ENCODE measurements around the gene EXTL1. TPM values are rescaled to one million over a fixed set of nuclear protein-coding genes. Genes with fewer than 3 reads are reported as not detected.

Gene EXTL1
- total RNA-seq, 1 experiment from 2014 or later, result 1.0 TPM

GRCh38 chr1:25997828-25998761 lies 23.5 kb upstream of the EXTL1 start, which contains the start of gene PAFAH2:
PAFAH2 (minus strand) TSS chr1:25998063; CDS start chr1:25990816, 7,247 bp downstream.
- DNase-seq (ENCODE audit: low read depth), result peak; percentile 99

- DNase-seq (ENCODE audit: low read depth), result no peak
Observed at GRCh38 chr1:25999041-25999800, 22.4 kb upstream of the EXTL1 start.

- no peak for DNase-seq (ENCODE audit: low read depth)
Observed at GRCh38 chr1:26003262-26003661, 18.3 kb upstream of the EXTL1 start.

- no peak for DNase-seq (ENCODE audit: low read depth)
Observed at GRCh38 chr1:26003756-26004155, 17.8 kb upstream of the EXTL1 start.

- DNase-seq (ENCODE audit: low read depth), result no peak
Observed at GRCh38 chr1:26005434-26006105, 16.0 kb upstream of the EXTL1 start.

GRCh38 chr1:26006710-26007109 lies 14.9 kb upstream of the EXTL1 start:
- DNase-seq (ENCODE audit: low read depth), result no peak

GRCh38 chr1:26009796-26010447 lies 11.7 kb upstream of the EXTL1 start:
- DNase-seq (ENCODE audit: low read depth), result no peak

- DNase-seq (ENCODE audit: low read depth), result no peak
Observed at GRCh38 chr1:26010825-26011224, 10.8 kb upstream of the EXTL1 start.

DNA sequence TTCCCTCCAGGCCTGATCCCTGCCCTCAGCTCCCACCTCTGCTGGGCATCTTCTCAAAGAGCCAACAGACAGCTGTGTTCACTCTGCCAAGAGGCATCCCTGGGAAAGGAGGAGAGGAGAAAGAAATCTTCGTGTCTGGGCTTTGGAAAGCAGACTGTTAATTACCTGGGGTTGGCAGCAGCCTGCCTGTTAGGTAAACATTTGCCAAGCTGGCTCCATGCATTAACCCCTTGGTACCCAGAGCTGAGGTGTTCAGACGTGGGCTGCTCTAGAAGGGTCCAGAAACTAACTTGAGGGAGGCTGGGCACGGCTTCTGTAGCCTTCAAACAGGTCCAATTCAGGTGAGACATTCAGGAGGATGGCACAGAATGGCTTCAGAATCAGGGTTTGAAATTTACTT lies 8.7 kb upstream of the EXTL1 start:
- DNase-seq (ENCODE audit: low read depth), result no peak

GRCh38 chr1:26014179-26014578 lies 7.4 kb upstream of the EXTL1 start:
- DNase-seq (ENCODE audit: low read depth), result no peak

DNA sequence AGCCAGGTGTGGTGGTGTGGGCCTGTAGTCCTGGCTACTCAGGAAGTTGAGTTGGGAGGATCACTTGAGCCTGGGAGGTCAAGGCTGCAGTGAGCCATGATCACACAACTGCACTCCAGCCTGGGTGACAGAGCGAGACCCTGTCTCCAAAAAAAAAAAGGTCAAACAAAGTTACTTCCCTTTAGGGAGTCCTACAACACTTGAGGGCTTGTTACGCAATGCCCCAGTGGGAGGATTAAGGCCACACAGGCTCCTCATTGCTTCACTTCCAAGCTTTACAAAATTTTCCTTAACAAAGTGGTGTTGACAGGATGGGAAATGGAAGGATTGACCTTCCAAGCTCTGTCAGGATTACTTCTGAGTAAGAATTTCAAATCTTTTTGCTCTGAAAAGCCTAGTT lies 6.2 kb upstream of the EXTL1 start:
- peak; percentile 50 for DNase-seq (ENCODE audit: low read depth)

DNA sequence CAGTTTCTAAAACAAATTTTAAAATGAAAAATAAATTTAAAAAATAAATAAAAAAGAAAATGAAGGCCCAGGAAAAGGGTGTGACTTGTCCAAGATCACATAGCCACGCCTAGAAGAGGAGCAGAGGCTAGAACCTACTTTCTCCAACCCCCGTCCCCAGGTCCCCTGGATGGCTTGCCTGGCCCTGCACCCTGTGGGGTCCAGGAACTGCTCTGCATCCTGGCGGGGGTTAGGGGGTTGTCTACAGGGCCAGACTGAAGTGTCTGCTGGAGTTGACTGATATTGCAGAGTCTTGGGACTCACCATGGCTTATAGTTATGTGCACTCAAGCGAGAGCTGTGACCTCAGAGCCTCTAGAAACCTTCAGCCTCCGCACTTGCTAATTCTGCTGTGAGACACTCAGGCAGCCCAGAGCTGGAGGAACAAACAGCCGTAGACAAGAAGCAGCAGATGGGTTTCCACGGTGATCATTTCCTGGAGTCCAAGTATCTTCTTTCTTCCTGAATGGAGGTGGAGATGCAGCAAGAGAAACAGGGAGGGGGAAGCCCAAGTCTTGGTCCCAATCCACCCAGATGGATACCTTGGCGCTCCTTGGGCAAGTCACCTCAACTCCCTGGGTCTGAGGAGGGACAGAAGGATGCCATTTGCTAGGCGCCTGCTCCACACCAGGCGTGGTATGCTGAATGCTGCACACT lies 5.2 kb upstream of the EXTL1 start:
- peak; percentile 47 for DNase-seq (ENCODE audit: low read depth)

DNA sequence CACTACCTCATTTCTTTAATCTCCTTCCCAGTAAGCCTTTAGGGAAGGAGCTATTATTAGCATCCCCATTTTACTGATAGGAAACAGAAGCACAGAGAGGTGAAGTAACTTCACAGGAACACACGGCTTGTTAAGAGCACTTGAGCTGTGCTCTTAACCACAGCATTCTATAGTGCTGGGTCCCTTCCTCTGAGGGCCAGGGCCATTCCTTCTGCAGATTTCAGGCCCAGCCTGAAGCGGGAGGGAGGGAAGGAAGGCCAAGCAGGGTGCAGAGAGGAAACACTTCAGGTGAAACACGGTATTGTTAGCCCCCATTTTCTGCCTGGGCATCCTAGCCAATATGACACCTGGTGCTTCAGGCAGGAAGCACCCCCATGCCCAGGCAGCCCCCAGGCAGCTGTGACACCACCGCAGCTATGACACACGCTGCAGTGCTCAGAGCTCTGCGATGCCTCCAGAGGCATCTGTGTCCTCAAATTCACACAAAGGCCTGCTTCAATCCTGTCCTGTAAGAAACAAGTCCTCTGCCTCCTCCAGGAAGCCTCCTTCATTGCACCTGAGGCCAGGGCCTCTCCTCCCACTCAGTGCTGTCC lies 4.5 kb upstream of the EXTL1 start:
- DNase-seq (ENCODE audit: low read depth), result no peak

DNA sequence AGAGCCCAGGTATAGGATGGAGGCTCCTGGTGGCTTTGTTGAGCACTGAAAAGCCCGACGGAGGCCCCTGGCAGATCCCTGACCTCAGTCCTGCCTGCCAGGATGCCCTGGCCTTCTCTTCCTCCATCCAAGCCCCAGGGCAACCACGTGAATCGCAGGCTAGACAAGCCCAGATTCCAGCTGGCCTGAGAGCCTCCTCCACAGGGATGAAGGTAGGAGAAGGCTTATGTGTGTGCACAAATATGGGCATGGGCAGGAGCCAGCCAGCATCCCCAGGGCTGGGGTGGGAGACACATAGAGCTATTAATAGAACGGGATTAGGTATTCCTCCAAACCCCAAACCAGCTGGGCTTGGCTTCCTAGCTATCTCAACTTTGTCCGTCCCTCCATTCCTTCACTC lies 4.0 kb upstream of the EXTL1 start:
- peak; percentile 37 for DNase-seq (ENCODE audit: low read depth)

- DNase-seq (ENCODE audit: low read depth), result peak; percentile 58
Observed at GRCh38 chr1:26019641-26020315, 1.8 kb upstream of the EXTL1 start.

GRCh38 chr1:26020330-26020768 lies 1.2 kb upstream of the EXTL1 start:
- DNase-seq (ENCODE audit: low read depth), result no peak

DNA sequence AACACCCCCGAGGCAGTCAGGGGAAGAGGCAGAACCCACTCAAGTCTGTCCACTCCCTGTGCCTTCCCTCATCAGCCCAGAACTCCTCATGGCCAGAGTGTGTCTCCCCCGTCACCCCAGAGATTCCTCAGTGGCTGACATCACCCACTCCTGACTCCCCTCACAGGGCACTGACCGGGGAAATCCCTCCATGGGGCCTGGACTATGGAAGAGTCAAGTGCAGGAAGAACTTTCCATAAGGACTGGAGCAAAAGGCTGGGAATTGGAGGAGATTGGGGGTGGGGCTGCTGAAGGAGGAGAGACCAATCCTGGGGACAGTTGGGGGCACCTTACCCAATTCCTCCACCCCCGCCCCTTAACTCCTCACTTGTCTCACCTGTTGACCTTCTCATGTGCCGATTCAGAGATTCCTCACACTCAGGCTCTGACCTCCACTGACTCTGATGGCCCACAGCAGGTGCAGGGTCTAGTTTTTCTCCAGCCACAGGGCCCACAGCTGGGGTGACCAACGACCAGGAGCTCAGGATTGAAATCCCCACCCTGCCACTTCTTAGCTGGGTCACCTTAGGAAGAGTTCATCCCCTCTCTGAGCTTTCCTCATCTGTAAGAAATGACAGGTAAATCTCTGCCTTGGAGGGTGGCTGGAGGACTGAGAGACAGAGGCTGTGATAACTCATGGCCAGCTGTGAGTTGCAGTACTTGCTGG lies 481 bp upstream of the EXTL1 start:
- DNase-seq (ENCODE audit: low read depth), result peak; percentile 32

GRCh38 chr1:26022404-26022779 lies 817 bp downstream of the EXTL1 start:
- no peak for DNase-seq (ENCODE audit: low read depth)

DNA sequence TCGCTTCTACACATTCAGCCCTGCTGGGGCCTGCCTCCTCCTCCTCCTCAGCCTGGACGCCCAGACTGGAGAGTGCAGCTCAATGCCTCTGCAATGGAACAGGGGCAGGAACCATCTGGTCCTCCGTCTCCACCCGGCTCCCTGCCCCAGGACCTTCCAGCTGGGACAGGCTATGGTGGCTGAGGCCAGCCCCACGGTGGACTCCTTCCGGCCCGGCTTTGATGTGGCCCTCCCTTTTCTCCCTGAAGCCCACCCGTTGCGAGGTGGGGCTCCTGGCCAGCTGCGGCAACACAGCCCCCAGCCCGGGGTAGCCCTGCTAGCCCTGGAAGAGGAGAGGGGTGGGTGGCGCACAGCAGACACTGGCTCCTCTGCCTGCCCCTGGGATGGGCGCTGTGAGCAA lies 1.4 kb downstream of the EXTL1 start:
- DNase-seq (ENCODE audit: low read depth), result no peak
